ENCODE measurements around the gene LPCAT3.

GRCh38 chr12:6952863-6953441, 65.3 kb downstream of the LPCAT3 start:
- TF ChIP-seq CTCF (IDR thresholded peaks at IDR 0.05; ENCODE audit: low read depth, low read length, missing input control) (no peak), NR2F2 (IDR thresholded peaks at IDR 0.05) (no peak), YY1 (IDR thresholded peaks at IDR 0.05) (no peak), REST (IDR thresholded peaks at IDR 0.05) (no peak), ZBTB33 (IDR thresholded peaks at IDR 0.05) (no peak)

All from liver (tissue), 3 donors.